SJSA1 (cell line): ENCODE data around the gene ERP44. TPM values are rescaled to one million over a fixed set of nuclear protein-coding genes. Genes with fewer than 3 reads are reported as not detected.

Experiments
- DNase-seq, 2 experiments: peaks; one replicate each; pipeline ENCODE4 v3.0.0-alpha.2; 2015 to 2020; ENCODE audit warnings: low spot score in 2 of 2, low read depth in 1 of 2
- H3K27ac ChIP-seq: fragments of 250-450 bp; sonication (Bioruptor Pico); 2 replicates; pipeline ENCODE4 v1.5.1; 2020; ENCODE audit warnings: mild to moderate bottlenecking, moderate library complexity
- H3K27me3 ChIP-seq: fragments of 250-450 bp; sonication (Bioruptor Pico); replicated peaks from 2 replicates; pipeline ENCODE4 v1.5.1; 2020; ENCODE audit warnings: mild to moderate bottlenecking, moderate library complexity
- H3K36me3 ChIP-seq: fragments of 250-450 bp; sonication (Bioruptor Pico); 2 replicates; pipeline ENCODE4 v1.5.1; 2020; ENCODE audit warnings: mild to moderate bottlenecking
- H3K4me1 ChIP-seq: fragments of 250-450 bp; sonication (Bioruptor Pico); replicated peaks from 2 replicates; pipeline ENCODE4 v1.6.1; 2021; ENCODE audit warnings: mild to moderate bottlenecking
- H3K4me3 ChIP-seq: fragments of 250-450 bp; sonication (Bioruptor Pico); 2 replicates; pipeline ENCODE4 v1.5.1; 2020; ENCODE audit warnings: mild to moderate bottlenecking
- H3K9me3 ChIP-seq: fragments of 250-450 bp; sonication (Bioruptor Pico); replicated peaks from 2 replicates; pipeline ENCODE4 v1.5.1; 2020; ENCODE audit warnings: mild to moderate bottlenecking
- total RNA-seq: library from RNA; depleted of rRNA; stranded (reverse); fragments of >200 nt; shearing (Covaris generic); gene quantifications from 2 replicates; pipeline ENCODE4 v1.2.3, GENCODE V29; 2014

ERP44 gene
- total RNA-seq, 1 experiment from 2014 or later = 20.6 TPM

- Histone ChIP-seq H3K9me3 (no peaks in the 10 kb centered on the region; the same call in 1 of the 2 replicates), H3K27me3 (no peaks in the 10 kb centered on the region), H3K27ac (no peak overlapping the region), H3K4me3 (no peak overlapping the region), H3K4me1 (no peaks in the 10 kb centered on the region), H3K36me3 (no peaks in the 10 kb centered on the region)
- DNase-seq = no peak
Observed at GRCh38 chr9:100033877-100034551, 64.8 kb downstream of the ERP44 start.

GRCh38 chr9:100030548-100030947 lies 68.3 kb downstream of the ERP44 start:
- no peaks in the 10 kb centered on the region for H3K4me1 ChIP-seq
- DNase-seq = no peak
- H3K27me3 ChIP-seq = no peaks in the 10 kb centered on the region
- no peaks in the 10 kb centered on the region for H3K36me3 ChIP-seq
- H3K4me3 ChIP-seq = no peak overlapping the region
- H3K9me3 ChIP-seq = no peaks in the 10 kb centered on the region
- H3K27ac ChIP-seq = no peak overlapping the region

GRCh38 chr9:100029251-100029650 lies 69.5 kb downstream of the ERP44 start:
- Histone ChIP-seq H3K9me3 (no peaks in the 10 kb centered on the region), H3K27ac (no peak overlapping the region), H3K4me1 (no peaks in the 10 kb centered on the region), H3K36me3 (peaks cover 3% of the 10 kb centered on the region; the same call in 1 of the 2 replicates), H3K27me3 (no peaks in the 10 kb centered on the region), H3K4me3 (no peak overlapping the region)
- no peak for DNase-seq

GRCh38 chr9:100028201-100028784 lies 70.5 kb downstream of the ERP44 start:
- H3K27me3 ChIP-seq = no peaks in the 10 kb centered on the region
- peaks cover 3% of the 10 kb centered on the region; the same call in 1 of the 2 replicates for H3K36me3 ChIP-seq
- H3K9me3 ChIP-seq = no peaks in the 10 kb centered on the region
- H3K27ac ChIP-seq = no peak overlapping the region
- no peaks in the 10 kb centered on the region for H3K4me1 ChIP-seq
- peak; percentile 45 to 64 for DNase-seq
- no peak overlapping the region for H3K4me3 ChIP-seq

GRCh38 chr9:100027543-100027942 lies 71.3 kb downstream of the ERP44 start:
- no peaks in the 10 kb centered on the region for H3K4me1 ChIP-seq
- no peak overlapping the region for H3K27ac ChIP-seq
- DNase-seq = no peak
- H3K36me3 ChIP-seq = peaks cover 3% of the 10 kb centered on the region; the same call in 1 of the 2 replicates
- H3K9me3 ChIP-seq = no peaks in the 10 kb centered on the region
- no peak overlapping the region for H3K4me3 ChIP-seq
- H3K27me3 ChIP-seq = no peaks in the 10 kb centered on the region

- Histone ChIP-seq H3K4me3 (no peak overlapping the region), H3K4me1 (0 out of 2 replicates have a peak, but pooled peaks cover 5% of the 10 kb centered on the region), H3K27ac (no peak overlapping the region), H3K36me3 (peaks cover 10% of the 10 kb centered on the region), H3K27me3 (no peaks in the 10 kb centered on the region), H3K9me3 (no peaks in the 10 kb centered on the region)
- no peak for DNase-seq
Observed at GRCh38 chr9:100021931-100022330, 76.9 kb downstream of the ERP44 start.

- no peak overlapping the region for H3K27ac ChIP-seq
- DNase-seq = no peak
- no peaks in the 10 kb centered on the region for H3K9me3 ChIP-seq
- peaks cover 14% of the 10 kb centered on the region for H3K36me3 ChIP-seq
- 0 out of 2 replicates have a peak, but pooled peaks cover 5% of the 10 kb centered on the region for H3K4me1 ChIP-seq
- H3K27me3 ChIP-seq = no peaks in the 10 kb centered on the region
- H3K4me3 ChIP-seq = no peak overlapping the region
Observed at GRCh38 chr9:100020121-100020795, 78.5 kb downstream of the ERP44 start.

- Histone ChIP-seq H3K9me3 (no peaks in the 10 kb centered on the region), H3K36me3 (peaks cover 12% of the 10 kb centered on the region), H3K27me3 (no peaks in the 10 kb centered on the region), H3K27ac (no peak overlapping the region), H3K4me3 (no peak overlapping the region), H3K4me1 (0 out of 2 replicates have a peak, but pooled peaks cover 5% of the 10 kb centered on the region)
- no peak for DNase-seq
Observed at GRCh38 chr9:100019541-100019940, 79.3 kb downstream of the ERP44 start.

- H3K27ac ChIP-seq = no peak overlapping the region
- no peak overlapping the region for H3K4me3 ChIP-seq
- no peaks in the 10 kb centered on the region for H3K27me3 ChIP-seq
- H3K36me3 ChIP-seq = peaks cover 18% of the 10 kb centered on the region
- H3K9me3 ChIP-seq = peaks cover 3% of the 10 kb centered on the region; the same call in 1 of the 2 replicates
- H3K4me1 ChIP-seq = 0 out of 2 replicates have a peak, but pooled peaks cover 5% of the 10 kb centered on the region
- DNase-seq = no peak
Observed at GRCh38 chr9:100014846-100015245, 84.0 kb downstream of the ERP44 start.

GRCh38 chr9:100013573-100013972 lies 85.2 kb downstream of the ERP44 start:
- peaks cover 18% of the 10 kb centered on the region for H3K36me3 ChIP-seq
- no peaks in the 10 kb centered on the region for H3K27me3 ChIP-seq
- peaks cover 3% of the 10 kb centered on the region; the same call in 1 of the 2 replicates for H3K9me3 ChIP-seq
- no peak overlapping the region for H3K4me3 ChIP-seq
- DNase-seq = no peak
- H3K4me1 ChIP-seq = no peaks in the 10 kb centered on the region
- no peak overlapping the region for H3K27ac ChIP-seq

- DNase-seq = no peak
- no peaks in the 10 kb centered on the region for H3K4me1 ChIP-seq
- H3K27me3 ChIP-seq = no peaks in the 10 kb centered on the region
- no peak overlapping the region for H3K27ac ChIP-seq
- peaks cover 16% of the 10 kb centered on the region; the same call in 1 of the 2 replicates for H3K36me3 ChIP-seq
- peaks cover 3% of the 10 kb centered on the region; the same call in 1 of the 2 replicates for H3K9me3 ChIP-seq
- no peak overlapping the region for H3K4me3 ChIP-seq
Observed at GRCh38 chr9:100012279-100012678, 86.5 kb downstream of the ERP44 start.

- DNase-seq = peak in 1 of 2 experiments; percentile 4
- H3K4me3 ChIP-seq = no peak overlapping the region
- H3K27ac ChIP-seq = no peak overlapping the region
- H3K9me3 ChIP-seq = peaks cover 3% of the 10 kb centered on the region; the same call in 1 of the 2 replicates
- no peaks in the 10 kb centered on the region for H3K27me3 ChIP-seq
- H3K36me3 ChIP-seq = peaks cover 16% of the 10 kb centered on the region; the same call in 1 of the 2 replicates
- H3K4me1 ChIP-seq = no peaks in the 10 kb centered on the region
Observed at GRCh38 chr9:100011062-100011681, 87.6 kb downstream of the ERP44 start.

GRCh38 chr9:99999797-100000196 lies 99.0 kb downstream of the ERP44 start:
- peaks cover 6% of the 10 kb centered on the region for H3K36me3 ChIP-seq
- no peaks in the 10 kb centered on the region for H3K9me3 ChIP-seq
- no peak overlapping the region for H3K4me3 ChIP-seq
- no peak overlapping the region for H3K27ac ChIP-seq
- H3K27me3 ChIP-seq = no peaks in the 10 kb centered on the region
- H3K4me1 ChIP-seq = no peaks in the 10 kb centered on the region
- no peak for DNase-seq
